ENCODE measurements around the gene HOXD4. TPM values are rescaled to one million over a fixed set of nuclear protein-coding genes. Genes with fewer than 3 reads are reported as not detected.

Gene HOXD4
- total RNA-seq, 4 donors from 2014 or later, result 0.29 to 1.4 TPM; not detected in 2

- Histone ChIP-seq H3K4me3 (no peak overlapping the region), H3K36me3 (no peaks in the 10 kb centered on the region), H3K9me3 (no peaks in the 10 kb centered on the region), H3K27me3 (peaks cover 0 to 11% (median 2%) of the 10 kb centered on the region in 3 donors), H3K27ac (no peak overlapping the region), H3K4me1 (no peaks in the 10 kb centered on the region)
- intact Hi-C loops (cut with DNase I; ENCODE audit: low total_unique reads), result no loop called here
- ATAC-seq, result no peak
- DNase-seq, result no peak
- in situ Hi-C loops (cut with MboI; ENCODE audit: low sequenced_read_pairs in 4 of 4), result no loop called here
- no peak for TF ChIP-seq POLR2A (IDR thresholded peaks at IDR 0.05)
- no peak for TF ChIP-seq CTCF (IDR thresholded peaks at IDR 0.05 in 4 of 5, conservative IDR thresholded peaks at IDR 0.05 in 1 of 5)
Observed at GRCh38 chr2:176150584-176151441, 537 bp upstream of the HOXD4 start.

GRCh38 chr2:176152350-176153181 is 1.2 kb downstream of the HOXD4 start:
- TF ChIP-seq POLR2A (IDR thresholded peaks at IDR 0.05), result no peak
- no peaks in the 10 kb centered on the region for H3K36me3 ChIP-seq
- intact Hi-C loops (cut with DNase I; ENCODE audit: low total_unique reads), result no loop called here
- no peak for ATAC-seq
- in situ Hi-C loops (cut with MboI; ENCODE audit: low sequenced_read_pairs in 4 of 4), result no loop called here
- H3K4me3 ChIP-seq, result no peak overlapping the region
- no peak overlapping the region for H3K27ac ChIP-seq
- DNase-seq, result no peak
- H3K4me1 ChIP-seq, result peaks cover 0 to 4% of the 10 kb centered on the region in 2 donors
- H3K9me3 ChIP-seq, result no peaks in the 10 kb centered on the region
- H3K27me3 ChIP-seq, result peaks cover 11 to 27% (median 18%) of the 10 kb centered on the region in 3 donors

GRCh38 chr2:176154576-176155252 is 3.4 kb downstream of the HOXD4 start:
- no peak for TF ChIP-seq CTCF (IDR thresholded peaks at IDR 0.05 in 4 of 5, conservative IDR thresholded peaks at IDR 0.05 in 1 of 5)
- TF ChIP-seq POLR2A (IDR thresholded peaks at IDR 0.05), result no peak
- no peak for DNase-seq
- H3K27me3 ChIP-seq, result peaks cover 30 to 43% (median 30%) of the 10 kb centered on the region in 3 donors
- H3K9me3 ChIP-seq, result no peaks in the 10 kb centered on the region
- intact Hi-C loops (cut with DNase I; ENCODE audit: low total_unique reads), result no loop called here
- in situ Hi-C loops (cut with MboI; ENCODE audit: low sequenced_read_pairs in 4 of 4), result no loop called here
- no peak overlapping the region for H3K4me3 ChIP-seq
- H3K4me1 ChIP-seq, result peaks cover 0 to 4% of the 10 kb centered on the region in 2 donors
- no peak for ATAC-seq
- no peaks in the 10 kb centered on the region for H3K36me3 ChIP-seq
- H3K27ac ChIP-seq, result no peak overlapping the region

GRCh38 chr2:176155356-176156044 is 4.2 kb downstream of the HOXD4 start:
- Histone ChIP-seq H3K4me3 (no peak overlapping the region), H3K9me3 (no peaks in the 10 kb centered on the region), H3K27me3 (peaks cover 34 to 50% (median 38%) of the 10 kb centered on the region in 3 donors), H3K36me3 (no peaks in the 10 kb centered on the region), H3K27ac (no peak overlapping the region), H3K4me1 (peaks cover 0 to 4% of the 10 kb centered on the region in 2 donors)
- ATAC-seq, result no peak
- TF ChIP-seq POLR2A (IDR thresholded peaks at IDR 0.05) (no peak), CTCF (IDR thresholded peaks at IDR 0.05 in 4 of 5, conservative IDR thresholded peaks at IDR 0.05 in 1 of 5) (no peak)
- no peak for DNase-seq
- in situ Hi-C loops (cut with MboI; ENCODE audit: low sequenced_read_pairs in 4 of 4), result no loop called here
- intact Hi-C loops (cut with DNase I; ENCODE audit: low total_unique reads), result no loop called here
